Stimulated activated CD4-positive, alpha-beta T cell treated with anti-CD3 and anti-CD28 coated beads, Interleukin-12 subunit alpha, Interleukin-12 subunit beta, amount 100 ng/mL, for 4 hours (primary cell): Measurements from ENCODE around the gene INSYN2A.

Source experiments
- DNase-seq: peaks from one replicate; pipeline ENCODE4 v3.0.0-alpha.2; 2020

INSYN2A gene, protein sequence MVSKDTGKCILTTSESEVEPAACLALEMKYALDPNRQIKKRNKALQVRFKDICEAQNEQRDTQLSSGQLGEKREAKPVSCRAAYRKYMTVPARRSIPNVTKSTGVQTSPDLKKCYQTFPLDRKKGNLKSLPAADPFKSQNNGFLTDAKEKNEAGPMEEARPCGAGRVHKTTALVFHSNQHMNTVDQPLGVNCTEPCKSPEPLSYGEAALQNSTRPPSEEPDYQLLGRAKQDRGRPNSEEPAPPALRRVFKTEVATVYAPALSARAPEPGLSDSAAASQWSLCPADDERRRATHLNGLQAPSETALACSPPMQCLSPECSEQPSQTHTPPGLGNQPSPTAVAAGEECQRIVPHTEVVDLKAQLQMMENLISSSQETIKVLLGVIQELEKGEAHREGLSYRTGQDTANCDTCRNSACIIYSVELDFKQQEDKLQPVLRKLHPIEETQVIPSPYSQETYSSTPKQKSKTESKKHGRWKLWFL

DNA sequence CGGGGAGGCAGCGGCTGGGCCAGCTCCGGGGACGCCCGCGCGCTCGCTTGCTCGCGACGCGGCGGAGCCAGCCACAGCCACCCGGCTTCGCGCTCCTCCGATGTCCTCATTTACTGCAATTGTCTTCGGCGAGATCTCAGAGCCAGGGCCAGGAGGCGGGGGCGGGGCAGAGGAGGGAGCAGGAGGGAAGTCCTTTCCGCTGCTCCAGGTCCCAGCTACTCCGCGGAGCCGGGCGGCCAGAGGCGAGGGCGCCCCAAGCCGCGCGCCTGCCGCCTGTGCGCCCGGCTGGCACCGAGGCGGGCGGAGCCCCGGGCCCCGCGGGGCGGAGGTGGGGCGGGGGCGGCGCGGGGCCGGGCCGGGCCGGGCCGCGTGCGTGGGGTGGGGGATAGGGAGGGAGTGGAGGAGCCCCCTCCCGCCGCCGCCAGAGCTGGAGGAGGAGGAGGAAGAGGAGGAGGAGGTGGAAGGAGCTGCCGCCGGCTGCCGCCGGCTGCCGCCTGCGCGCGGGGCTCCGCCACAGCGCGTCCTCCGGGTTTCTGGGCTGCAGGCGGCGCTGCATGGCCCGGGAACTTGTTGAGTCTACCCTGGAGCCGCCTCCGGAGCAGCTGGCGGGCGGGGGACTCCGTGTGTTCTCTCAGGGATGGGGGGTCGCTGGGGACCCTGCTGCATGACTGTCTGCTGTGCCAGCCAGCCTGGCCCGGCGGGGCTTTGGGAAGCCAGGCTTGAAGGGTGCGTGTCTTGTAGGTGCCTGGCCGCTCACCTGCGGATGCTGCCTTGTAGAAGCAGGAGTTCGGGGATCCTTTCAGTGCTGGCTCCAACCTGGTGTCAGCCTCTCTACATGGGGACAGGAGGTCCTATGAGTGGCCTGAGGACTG is at the start of gene INSYN2A:
Gene INSYN2A (minus strand): TSS at position 310 of the 872 bp plus-strand sequence. CDS start 20,196 bp downstream, outside the sequence.
- DNase-seq: no peak

DNA sequence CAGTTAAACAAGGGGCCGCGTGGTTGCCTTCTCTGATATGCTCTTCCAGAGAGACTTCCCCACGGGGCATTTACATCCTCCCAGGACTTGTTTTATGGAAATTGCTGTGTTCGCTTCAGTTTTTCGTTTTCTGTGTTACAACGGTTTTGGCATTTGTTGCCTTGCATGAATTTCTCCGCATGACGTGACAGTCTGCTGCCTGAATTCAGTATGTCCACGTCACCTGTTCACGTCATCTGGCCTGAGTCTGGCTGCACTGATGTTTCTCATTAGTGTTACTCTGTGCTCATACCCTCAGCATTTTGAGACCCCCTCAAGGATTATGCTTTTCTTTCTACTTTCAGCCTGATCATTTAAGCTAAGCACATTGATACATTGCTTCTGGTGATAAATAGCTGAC is 49.1 kb upstream of the INSYN2A start:
- no peak for DNase-seq

DNA sequence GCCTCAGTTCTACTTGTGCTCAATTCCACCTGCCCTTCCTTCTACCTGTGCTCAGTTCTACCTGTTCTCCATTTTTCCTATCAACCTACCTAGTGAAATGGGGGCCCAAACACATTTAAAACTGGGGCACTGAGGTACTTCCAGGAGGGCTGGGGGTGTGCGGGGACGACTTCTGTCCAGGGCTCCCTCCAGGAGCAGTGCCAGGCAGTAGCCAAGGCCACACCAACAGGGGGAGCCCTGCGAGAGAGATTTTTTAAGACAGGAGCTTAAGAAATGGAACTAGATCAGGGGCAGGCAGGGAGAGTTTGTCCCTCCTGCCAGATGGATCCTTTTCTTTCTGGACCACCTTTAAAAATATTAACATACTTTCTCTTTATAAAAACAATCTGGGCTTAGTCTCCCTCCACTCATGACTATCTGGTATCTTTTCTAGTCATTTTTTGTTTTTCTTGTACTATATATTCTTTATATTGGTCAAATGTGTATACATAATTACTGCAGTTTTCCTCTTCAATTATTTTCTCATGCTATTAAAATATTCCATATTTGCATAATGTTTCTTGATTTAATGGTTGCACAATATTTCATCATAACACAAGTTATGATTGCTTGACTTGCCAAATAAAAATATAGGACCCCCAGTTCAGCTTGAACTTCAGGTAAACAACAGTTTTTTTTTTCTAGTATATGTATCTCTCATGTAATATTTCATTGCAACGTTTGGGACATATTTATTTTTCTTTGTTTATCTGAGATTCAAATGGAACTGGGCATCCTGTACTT is 47.3 kb upstream of the INSYN2A start:
- DNase-seq: peak; percentile 13

DNA sequence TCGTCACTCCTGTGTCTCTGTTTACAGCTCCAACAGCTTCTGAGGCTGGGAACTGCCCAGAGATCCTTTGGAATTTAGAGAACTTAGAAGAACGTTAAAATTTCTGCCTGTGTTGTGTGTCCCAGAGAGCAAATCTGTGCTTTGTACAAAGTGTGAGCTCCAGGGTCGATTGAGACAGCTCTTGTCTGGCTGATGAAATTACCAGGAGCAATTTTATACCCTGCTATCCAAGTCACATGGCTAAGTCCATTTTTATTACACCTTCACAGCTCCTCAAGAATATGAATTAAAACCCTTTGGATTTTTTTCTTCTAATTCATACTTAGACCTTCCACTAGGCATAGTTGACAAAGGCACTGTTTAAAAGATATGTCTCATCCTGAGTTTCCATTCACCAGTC is 46.5 kb upstream of the INSYN2A start:
- no peak for DNase-seq

DNA sequence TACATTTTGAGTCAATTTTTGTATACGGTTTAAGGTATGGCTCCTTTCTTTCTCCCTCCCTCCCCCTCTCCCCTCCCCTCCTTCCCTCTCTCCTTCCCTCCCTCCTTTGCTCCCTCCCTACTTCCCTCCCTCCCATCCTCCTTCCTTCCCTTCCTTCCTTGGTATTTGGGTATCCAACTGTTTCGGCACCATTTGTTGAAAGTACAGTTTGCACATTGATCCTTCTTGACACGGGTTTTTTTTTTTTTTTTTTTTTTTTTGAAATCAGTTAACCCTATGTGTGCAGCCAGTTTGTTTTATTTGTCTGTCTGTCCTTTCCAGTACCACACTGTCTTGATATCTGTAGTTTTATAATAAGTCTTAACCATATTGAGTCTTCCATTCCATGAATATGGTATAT is 39.9 kb upstream of the INSYN2A start:
- no peak for DNase-seq

DNA sequence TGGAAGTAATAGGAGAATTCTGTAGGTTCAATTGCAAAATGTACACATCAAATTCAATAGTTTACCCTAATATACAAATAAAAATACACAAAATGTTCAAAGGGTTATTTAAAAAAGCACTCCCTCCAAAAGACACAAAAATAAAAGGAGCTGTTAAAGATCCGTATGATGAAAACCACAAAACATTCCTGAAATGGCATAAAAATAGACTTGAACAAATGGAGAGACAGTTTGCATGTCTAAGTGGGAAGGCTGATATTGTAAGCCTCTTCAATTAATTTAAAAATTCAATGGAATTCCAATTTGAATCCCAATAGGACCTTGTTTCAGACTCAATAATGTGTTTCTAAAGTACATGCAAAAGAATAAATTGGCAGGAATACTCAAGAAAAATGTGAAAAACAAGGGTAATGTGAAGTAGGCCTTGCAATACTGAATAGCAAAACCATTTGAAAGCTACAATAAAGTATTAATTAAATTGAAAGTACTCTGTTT is 38.0 kb upstream of the INSYN2A start:
- no peak for DNase-seq

DNA sequence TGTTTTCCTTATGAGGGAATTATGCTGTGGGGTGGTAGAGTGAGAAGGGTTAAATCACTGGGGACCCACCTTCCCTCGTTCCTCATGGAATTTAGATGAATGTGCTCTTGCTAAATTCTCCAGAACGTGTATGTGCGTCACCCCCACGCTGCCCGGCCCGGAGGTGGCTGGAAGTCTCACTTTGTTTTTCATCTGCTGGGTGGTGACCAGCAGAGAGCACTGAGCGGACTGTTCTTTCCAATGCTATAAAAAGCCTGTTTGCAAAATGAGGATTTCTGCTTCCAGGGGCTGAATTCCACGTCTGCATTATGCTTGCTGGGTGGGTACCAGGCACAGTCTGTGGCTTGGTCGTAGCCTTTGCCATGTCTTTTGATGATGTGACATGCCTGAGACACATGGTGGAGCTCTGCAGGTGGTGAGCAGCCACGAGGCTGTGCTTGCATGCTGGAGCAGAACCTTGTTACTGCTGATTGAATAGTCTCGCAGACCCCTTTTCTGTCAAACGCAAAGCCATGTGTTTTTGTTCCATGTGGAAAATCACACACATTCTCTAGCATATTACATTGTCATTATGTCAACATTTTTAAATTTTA is 31.9 kb upstream of the INSYN2A start:
- no peak for DNase-seq

DNA sequence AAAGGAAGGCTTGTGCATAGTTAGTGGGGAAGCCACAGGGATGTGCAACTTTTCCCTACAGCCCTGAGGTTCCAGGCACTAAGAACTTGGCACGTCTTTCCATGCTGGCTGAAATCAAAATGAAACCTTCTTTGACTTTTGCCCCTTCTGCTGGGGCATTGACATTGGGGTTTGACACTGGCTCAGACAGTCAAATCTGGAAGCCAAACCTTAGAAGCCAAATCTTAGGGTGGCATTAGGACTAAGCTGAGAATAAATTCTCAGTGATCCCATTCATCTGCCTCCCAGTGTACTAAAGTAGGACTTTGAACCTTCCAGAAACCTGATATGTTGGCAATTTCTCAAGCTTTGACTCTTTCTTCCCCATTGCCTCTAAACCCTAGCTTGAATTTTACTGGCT is 31.3 kb upstream of the INSYN2A start:
- DNase-seq: no peak

DNA sequence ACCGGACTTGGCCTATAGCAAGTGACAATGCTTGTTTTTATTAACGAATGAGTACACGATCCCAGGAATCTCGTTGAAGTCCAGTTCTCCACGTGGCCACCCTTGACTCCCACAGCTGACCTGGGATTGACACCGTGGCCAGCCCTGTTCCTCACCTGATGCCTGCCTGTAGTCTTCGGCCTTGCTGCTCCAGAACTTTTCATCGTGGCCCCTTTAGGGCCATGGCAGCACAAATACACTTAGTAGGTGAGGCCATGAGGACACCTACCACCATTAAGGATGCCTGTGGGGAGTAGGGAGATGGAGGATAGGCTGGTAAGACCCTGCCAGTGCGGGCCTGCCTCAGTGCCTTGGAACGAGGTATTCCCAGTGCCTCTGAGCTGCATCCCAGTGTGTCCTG is 30.6 kb upstream of the INSYN2A start:
- no peak for DNase-seq

DNA sequence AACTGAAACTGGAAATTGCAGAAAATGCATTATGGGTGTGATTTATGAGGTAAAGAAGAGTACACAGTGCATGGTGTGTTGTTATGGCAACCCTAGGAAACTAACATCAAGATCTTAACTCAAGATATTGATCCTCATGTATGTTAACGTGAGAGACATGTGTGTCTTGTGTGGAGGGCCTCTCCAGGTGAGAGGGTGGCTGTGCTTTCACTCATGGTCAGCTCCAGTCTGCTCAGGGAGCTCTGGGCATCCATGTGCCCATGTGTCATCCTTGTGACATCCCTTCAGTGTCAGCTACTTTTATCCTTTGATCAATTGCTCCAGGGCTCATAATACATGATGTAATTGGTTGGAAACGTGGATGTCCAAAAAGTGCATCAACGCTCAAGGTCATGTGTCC is 24.9 kb upstream of the INSYN2A start:
- no peak for DNase-seq

DNA sequence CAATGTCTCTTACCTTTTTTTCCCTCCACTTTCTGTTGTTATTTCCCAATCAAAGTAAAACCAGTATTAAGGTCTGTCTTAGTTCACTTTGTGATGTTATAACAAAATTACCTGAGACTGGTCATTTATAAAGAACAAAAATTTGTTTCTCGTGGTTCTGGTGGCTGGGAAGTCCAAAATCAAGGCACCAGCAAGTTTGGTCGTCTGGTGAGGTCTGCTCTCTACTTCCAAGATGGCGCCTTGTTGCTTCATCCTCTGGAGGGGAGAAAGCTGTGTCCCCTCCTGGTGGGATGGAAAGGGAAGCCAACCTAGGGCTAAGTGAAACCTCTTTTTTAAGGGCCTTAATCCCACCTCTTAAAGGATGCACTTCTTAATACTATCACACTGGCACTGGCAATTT is 22.3 kb upstream of the INSYN2A start:
- no peak for DNase-seq

DNA sequence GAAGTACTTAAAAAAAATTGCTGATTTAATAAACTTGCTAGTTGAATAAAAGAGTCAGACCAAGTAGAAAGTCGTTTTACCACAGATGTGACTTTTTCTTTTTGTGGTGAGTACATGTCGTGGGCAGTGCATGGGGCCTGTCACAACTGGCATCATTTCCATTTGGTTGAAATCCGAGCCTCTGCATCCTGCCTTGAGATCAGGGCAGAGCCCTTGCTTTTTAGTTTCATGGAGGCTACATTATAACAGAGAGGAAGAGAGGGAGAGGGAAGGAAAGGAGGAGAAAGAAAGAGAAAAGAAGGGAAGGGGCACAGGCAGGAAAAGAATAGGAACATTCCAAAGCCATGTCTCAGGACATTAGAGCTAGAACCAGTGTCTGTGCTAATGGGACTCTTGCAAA is 20.4 kb upstream of the INSYN2A start:
- DNase-seq: no peak

DNA sequence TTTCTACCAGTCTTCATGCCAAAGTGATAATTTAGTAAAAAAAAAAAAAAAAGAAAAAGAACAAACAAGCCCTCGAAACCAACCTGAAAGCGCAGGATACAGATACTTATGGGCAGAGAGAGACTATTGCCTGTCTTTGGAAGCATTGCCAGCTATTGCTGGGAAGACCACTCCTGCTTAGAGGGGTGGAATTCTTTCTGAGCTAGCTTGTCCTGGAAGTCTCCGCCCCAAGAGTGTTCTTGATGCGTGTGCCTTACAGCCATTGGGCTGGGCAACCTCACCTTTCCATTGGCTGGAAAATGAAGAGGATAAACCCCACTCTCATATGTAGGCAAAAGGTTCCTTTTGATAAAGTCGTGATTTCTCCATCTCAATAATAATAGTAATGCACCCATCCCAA is 19.9 kb upstream of the INSYN2A start:
- no peak for DNase-seq

DNA sequence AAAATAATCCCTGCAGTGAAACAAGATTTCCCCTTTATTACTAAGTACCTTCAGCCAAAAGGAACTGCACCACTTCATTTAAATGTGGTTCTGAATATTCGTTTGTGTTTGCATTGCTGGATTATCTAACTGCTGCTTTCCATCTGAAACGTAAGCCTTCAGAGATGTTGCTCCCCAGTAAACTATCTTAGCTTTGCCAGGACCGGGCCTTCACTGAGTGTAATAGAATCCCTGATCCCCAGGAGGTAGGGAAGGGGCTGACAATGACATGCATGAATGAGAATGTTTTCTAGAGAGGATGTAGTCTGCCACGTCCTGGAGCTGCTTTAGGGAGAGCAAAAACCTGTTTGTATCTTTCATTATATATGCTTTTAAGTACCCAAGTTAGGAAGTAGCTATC is 19.5 kb upstream of the INSYN2A start:
- no peak for DNase-seq

DNA sequence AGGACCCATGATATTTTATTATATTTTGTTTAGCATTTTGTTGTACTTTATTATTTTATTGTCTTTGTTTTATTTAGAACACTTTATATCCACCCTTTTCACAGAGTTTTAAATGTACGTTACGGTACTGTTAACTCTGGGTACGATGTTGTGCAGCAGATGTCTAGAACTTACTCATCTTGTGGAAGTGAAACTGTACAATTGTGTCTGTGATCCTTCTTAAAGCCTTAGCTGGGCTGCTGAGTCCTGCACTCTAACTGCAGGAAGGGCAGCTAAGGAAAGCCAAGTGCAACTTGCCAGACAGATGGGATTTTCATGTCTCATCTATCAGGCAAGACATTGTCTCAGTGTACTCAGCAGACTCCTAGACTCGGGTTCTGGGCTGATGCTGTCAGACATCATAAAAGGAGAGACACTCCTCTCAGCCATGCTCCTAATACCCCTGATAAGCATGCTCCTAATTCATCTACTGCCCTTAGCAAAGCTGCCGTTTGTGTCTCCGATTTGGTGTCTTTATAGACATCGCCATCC is 14.6 kb upstream of the INSYN2A start:
- DNase-seq: no peak

DNA sequence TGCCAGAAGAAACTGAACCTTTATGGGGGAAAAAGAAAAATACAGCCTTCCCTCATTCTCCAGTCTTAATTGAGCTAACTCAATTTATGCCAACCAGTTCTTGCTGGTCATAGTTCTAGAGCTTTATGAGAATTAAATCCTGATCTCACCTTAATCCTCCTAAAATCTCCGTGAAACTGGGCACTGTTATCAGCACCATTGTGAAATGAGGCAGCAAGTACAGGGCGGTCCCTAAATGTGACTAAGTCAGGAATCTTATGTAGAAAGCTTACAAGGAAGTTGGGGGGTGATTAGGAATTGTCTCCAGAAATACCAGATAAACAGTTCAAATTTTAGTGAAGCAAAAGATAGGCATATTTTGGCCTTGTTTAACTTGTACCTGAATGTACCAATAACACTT is 10.7 kb upstream of the INSYN2A start:
- DNase-seq: no peak

DNA sequence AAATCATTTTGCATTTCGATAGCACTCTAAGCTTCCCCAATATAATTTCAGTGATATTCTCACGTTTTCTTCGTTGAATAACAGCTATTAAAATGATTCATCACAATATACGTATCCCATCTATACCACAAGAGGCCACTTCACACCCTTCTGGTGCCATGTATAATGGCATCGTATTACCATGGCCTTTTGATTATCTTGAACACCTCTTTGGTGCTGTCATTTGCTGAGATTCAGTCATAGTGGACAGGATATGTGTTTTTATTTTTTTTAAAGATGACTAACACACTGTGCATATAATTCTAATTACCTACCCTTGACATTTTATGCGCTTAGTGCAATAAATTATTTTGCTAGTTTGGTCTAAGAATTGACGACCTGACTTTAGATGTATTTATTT is 6.7 kb upstream of the INSYN2A start:
- DNase-seq: no peak

DNA sequence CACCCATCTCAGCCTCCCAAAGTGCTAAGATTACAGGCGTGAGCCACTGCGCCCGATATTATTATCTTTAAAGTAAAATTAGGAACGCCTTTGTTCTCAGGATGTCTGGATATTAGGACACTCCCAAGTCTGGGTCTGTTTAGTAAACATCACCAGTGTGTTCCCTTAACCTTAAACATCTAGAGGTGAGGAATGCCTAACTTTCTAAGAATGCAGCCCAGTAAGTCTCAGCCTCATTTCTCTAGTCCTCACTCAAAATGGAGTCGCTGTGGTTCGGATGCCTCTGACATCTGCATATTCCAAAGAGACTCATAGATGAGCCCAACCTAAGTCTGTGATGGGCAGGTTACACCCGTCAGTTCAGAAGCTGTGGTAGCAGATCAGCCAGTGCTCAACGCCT is 4.3 kb upstream of the INSYN2A start:
- DNase-seq: no peak

DNA sequence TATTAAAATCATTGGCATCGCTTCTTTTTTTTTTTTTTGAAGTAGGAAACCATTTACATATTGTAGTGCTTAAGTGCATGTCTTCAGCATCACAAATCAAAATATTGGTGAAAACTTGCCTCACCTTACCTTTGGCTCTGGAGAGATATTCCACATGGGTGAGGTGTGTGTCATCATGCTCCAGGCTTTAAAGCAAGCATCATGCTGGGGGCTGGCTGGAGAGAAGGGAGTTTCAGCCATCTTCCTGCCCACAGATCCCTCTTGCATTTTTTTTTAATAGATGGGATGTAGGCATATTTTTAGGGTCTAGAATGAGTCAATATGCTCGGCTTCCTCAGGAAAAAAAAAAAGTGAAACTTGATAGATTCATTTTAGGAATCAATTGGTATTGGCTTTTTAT is 2.3 kb upstream of the INSYN2A start:
- no peak for DNase-seq

DNA sequence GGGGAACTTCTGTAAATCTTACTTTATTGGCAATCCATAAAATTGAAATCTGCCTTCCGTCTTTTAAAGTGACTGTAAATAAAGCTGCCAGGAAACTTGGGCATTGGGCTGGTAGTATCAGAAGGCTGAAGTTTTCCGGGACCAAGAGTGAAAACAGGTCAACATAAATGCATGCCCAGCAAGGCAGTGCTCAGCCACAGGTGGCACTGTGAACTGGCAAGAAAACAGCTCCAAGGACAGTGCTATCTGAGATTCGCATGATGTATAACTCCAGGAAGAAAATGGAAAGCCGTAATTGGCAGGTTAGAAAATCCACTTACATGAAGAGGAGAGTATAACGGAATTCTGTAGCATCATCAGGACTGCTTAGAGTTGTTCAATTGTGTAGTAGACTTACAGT is 1.9 kb upstream of the INSYN2A start:
- DNase-seq: no peak

DNA sequence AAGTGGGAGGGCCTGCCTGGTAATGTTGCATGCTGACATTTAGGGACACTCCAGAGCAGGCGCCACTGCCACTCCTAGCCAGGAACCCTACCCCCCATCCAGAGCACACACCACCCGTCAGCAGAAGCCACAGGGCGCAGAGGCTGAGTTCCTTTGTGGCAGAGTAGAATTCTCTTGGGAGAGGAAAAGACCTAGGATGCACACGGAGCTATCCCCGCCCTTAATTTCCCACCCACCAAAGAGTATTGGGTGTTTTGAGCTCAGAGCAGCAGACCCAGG is 702 bp upstream of the INSYN2A start:
- DNase-seq: no peak

DNA sequence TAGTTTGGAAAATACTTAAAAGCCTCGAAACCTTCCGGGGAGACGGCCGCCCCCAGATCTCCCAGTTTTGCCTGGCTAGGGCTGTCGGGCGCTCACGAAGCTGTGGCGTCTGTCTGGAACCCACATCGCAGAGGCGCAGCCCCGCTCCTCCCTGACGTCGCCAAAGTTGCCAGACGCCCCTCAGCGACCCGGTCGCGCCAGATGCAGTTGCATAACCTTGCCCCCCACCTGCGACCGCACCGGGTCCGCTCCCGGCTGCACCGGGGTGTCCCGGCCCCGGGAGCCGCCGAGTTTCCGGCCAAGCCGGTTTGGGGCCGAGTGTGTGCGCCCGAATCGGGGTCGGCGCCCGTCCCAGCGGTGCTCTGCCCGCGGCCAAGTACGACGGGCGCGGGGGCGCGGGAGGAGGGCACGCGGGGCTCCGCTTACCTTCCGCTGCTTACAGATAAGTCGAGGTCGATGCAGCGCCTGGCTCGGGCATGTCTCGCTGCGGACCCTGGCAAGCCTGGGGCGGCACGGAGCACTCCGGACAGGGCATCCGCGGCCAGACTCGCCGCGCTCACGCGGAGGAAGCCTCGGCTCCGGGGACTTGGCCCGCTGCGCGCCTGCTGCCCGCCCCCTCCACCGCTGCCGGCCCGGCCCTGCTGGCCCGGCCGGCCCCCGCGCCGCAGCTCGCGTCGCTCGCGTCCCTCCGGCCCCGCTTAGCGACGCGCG is 665 bp downstream of the INSYN2A start:
- DNase-seq: no peak
